Measurements from ENCODE around the gene ARHGAP1. TPM values are rescaled to one million over a fixed set of nuclear protein-coding genes. Genes with fewer than 3 reads are reported as not detected.

The ARHGAP1 gene
- polyA plus RNA-seq, 1 donor from 2014 or later, result 9.3 TPM

- Histone ChIP-seq H4K20me1 (ENCODE audit: insufficient read depth) (no peaks in the 10 kb centered on the region), H3F3A (ENCODE audit: insufficient read depth, low read length, poor library complexity, severe bottlenecking) (no peaks in the 10 kb centered on the region), H2AFZ (ENCODE audit: low read depth, low read length) (no peak overlapping the region), H3K79me2 (replicated peaks; ENCODE audit: insufficient read depth, low read length) (no peaks in the 10 kb centered on the region), H3K27me3 (ENCODE audit: insufficient read depth, low read depth, low read length) (no peaks in the 10 kb centered on the region), H3K9ac (ENCODE audit: low read length) (no peak overlapping the region), H3K4me3 (ENCODE audit: low read length) (no peak overlapping the region), H3K9me2 (ENCODE audit: insufficient read depth, low read length) (no peaks in the 10 kb centered on the region), H3K36me3 (ENCODE audit: insufficient read depth, low read length) (no peaks in the 10 kb centered on the region), H3K9me3 (ENCODE audit: low read length) (no peaks in the 10 kb centered on the region), H3K27ac (ENCODE audit: low read length) (no peak overlapping the region), H3K4me2 (ENCODE audit: low read length) (no peak overlapping the region)
- TF ChIP-seq EP300 (conservative IDR thresholded peaks at IDR 0.05; ENCODE audit: poor library complexity, severe bottlenecking) (no peak), EZH2 (IDR thresholded peaks at IDR 0.05; ENCODE audit: borderline replicate concordance, insufficient read depth, low read length, poor library complexity, severe bottlenecking) (no peak)
Measured at GRCh38 chr11:46680164-46680760, 20.2 kb downstream of the ARHGAP1 start.

DNA sequence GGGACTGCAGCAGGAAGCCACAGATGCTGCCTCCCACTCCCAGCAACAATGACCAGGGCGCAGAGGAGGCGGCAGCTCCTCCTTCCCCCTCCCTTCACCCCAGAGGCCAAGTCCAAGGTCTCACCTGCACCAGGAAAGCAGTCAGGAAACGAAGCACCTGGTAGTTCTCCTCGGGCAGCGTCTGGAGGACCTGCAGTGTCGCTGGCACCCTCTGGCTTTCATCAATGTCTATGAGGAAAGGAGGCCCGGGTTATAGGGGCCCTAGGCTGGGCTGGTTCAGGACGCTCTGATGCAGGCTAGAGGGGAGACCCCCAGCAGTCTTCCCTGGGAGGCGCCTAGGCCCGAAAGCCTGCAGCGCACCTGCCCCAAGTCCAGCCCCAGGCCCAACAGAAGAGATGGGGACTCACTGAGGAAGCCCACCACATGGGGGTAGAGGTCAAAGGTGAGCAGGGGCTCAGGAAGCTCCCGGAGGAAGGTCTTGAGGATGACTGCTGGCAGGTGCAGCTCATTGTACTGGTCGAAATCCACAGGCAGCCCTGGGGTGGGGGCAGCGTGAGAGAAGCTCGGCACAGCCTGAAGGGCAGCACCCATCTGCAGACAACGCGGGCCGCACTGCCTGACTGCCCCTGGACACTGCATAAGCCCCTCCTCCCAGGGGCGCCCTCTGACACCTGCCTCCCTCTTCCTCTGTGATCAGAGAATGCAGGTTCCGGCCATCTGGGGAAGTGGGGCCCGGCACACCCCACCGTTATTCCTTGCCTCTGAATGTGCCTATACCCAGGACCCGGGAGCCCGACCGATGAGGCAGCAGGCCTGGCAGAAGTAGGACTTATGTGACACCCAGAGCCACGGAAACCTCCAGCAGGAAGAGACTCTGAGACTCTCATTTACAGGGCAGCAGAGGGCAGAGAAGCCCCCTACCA is 20.9 kb downstream of the ARHGAP1 start:
- no peak overlapping the region for H3K27ac ChIP-seq (ENCODE audit: low read length)
- H3K36me3 ChIP-seq (ENCODE audit: insufficient read depth, low read length), result no peaks in the 10 kb centered on the region
- no peak for TF ChIP-seq POLR2AphosphoS5 (IDR thresholded peaks at IDR 0.05)
- TF ChIP-seq TAF1 (IDR thresholded peaks at IDR 0.05; ENCODE audit: low read depth), result no peak
- no peak for TF ChIP-seq CTCF (IDR thresholded peaks at IDR 0.05; ENCODE audit: poor library complexity, severe bottlenecking)
- no peak for TF ChIP-seq EP300 (conservative IDR thresholded peaks at IDR 0.05; ENCODE audit: poor library complexity, severe bottlenecking)
- TF ChIP-seq MXI1 (conservative IDR thresholded peaks at IDR 0.05; ENCODE audit: poor library complexity, severe bottlenecking), result no peak
- no peak for TF ChIP-seq RAD21 (conservative IDR thresholded peaks at IDR 0.05)
- TF ChIP-seq EZH2 (IDR thresholded peaks at IDR 0.05; ENCODE audit: borderline replicate concordance, insufficient read depth, low read length, poor library complexity, severe bottlenecking), result no peak
- TF ChIP-seq, protein P1, sequence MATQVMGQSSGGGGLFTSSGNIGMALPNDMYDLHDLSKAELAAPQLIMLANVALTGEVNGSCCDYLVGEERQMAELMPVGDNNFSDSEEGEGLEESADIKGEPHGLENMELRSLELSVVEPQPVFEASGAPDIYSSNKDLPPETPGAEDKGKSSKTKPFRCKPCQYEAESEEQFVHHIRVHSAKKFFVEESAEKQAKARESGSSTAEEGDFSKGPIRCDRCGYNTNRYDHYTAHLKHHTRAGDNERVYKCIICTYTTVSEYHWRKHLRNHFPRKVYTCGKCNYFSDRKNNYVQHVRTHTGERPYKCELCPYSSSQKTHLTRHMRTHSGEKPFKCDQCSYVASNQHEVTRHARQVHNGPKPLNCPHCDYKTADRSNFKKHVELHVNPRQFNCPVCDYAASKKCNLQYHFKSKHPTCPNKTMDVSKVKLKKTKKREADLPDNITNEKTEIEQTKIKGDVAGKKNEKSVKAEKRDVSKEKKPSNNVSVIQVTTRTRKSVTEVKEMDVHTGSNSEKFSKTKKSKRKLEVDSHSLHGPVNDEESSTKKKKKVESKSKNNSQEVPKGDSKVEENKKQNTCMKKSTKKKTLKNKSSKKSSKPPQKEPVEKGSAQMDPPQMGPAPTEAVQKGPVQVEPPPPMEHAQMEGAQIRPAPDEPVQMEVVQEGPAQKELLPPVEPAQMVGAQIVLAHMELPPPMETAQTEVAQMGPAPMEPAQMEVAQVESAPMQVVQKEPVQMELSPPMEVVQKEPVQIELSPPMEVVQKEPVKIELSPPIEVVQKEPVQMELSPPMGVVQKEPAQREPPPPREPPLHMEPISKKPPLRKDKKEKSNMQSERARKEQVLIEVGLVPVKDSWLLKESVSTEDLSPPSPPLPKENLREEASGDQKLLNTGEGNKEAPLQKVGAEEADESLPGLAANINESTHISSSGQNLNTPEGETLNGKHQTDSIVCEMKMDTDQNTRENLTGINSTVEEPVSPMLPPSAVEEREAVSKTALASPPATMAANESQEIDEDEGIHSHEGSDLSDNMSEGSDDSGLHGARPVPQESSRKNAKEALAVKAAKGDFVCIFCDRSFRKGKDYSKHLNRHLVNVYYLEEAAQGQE (IDR thresholded peaks at IDR 0.05; ENCODE audit: borderline replicate concordance), result no peak
- TF ChIP-seq SMC3 (conservative IDR thresholded peaks at IDR 0.05; ENCODE audit: poor library complexity), result no peak
- no peaks in the 10 kb centered on the region for H3K9me2 ChIP-seq (ENCODE audit: insufficient read depth, low read length)
- H3K4me3 ChIP-seq (ENCODE audit: low read length), result no peak overlapping the region
- no peaks in the 10 kb centered on the region for H3K79me2 ChIP-seq (replicated peaks; ENCODE audit: insufficient read depth, low read length)
- no peak overlapping the region for H2AFZ ChIP-seq (ENCODE audit: low read depth, low read length)
- H3K9ac ChIP-seq (ENCODE audit: low read length), result no peak overlapping the region
- H3F3A ChIP-seq (ENCODE audit: insufficient read depth, low read length, poor library complexity, severe bottlenecking), result no peaks in the 10 kb centered on the region
- H4K20me1 ChIP-seq (ENCODE audit: insufficient read depth), result no peaks in the 10 kb centered on the region
- no peaks in the 10 kb centered on the region for H3K27me3 ChIP-seq (ENCODE audit: insufficient read depth, low read depth, low read length)
- H3K4me2 ChIP-seq (ENCODE audit: low read length), result no peak overlapping the region
- no peaks in the 10 kb centered on the region for H3K9me3 ChIP-seq (ENCODE audit: low read length)

Measured in neural cell (in vitro differentiated cells).